ENCODE data around the gene NOC3L. TPM values are rescaled to one million over a fixed set of nuclear protein-coding genes. Genes with fewer than 3 reads are reported as not detected.

Gene NOC3L
- total RNA-seq, 2 experiments from 2014 or later, result 37.6 to 39.2 TPM

DNA sequence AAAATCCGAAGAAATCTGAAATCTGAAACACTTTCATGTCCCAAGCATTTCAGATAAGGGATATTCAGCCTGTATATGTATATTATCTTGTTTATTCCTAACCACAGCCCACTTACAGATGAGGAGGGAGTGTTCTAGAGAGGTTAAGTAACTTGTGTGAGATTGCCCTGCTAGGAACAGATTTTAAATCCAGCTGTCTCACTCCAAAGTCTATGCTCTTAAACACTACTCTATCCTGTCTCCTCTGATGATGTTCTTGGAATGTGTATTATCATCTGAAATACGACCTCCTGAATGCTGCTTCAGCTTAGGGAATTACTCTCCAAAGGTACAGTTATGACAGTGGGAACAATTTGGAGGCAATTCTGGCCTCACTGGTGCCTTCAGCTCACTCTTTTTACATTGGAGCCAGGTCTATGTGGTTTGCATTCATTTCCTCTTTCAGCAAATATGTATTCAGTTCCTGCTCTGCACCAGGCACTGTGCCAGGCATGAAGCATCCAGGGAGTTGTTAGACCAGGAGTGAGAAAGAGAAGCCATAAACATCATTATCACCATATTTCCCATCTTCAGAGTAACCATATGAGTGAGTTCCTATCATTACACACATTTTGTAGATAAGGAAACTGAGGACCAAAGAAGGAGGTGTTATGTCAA lies 70.2 kb downstream of the NOC3L start:
- ChIA-PET CTCF (no interaction called here), POLR2A (no interaction called here)
- Mint-ChIP-seq H3K27ac (no peak overlapping the region), H3K36me3 (no peaks in the 10 kb centered on the region), H3K4me1 (ENCODE audit: low read depth) (no peaks in the 10 kb centered on the region), H3K4me3 (no peak overlapping the region), H3K27me3 (peaks cover 33% of the 10 kb centered on the region), H3K9me3 (no peaks in the 10 kb centered on the region)
- intact Hi-C loops (cut with micrococcal nuclease), result no loop called here
- DNase-seq, result no peak

GRCh38 chr10:94288361-94289101 lies 74.2 kb downstream of the NOC3L start:
- intact Hi-C loops (cut with micrococcal nuclease), result no loop called here
- ChIA-PET CTCF (interaction anchor here (1.4 to 1.5 kb wide), 2 partner anchors 9 to 156 kb away, joined by 3 read pairs; no protein-coding TSS in a partner anchor), POLR2A (no interaction called here)
- H3K4me3 Mint-ChIP-seq, result no peak overlapping the region
- peaks cover 22% of the 10 kb centered on the region for H3K27me3 Mint-ChIP-seq
- no peak overlapping the region for H3K27ac Mint-ChIP-seq
- H3K9me3 Mint-ChIP-seq, result no peaks in the 10 kb centered on the region
- H3K4me1 Mint-ChIP-seq (ENCODE audit: low read depth), result no peaks in the 10 kb centered on the region
- DNase-seq, result no peak
- no peaks in the 10 kb centered on the region for H3K36me3 Mint-ChIP-seq

- Mint-ChIP-seq H3K4me1 (ENCODE audit: low read depth) (no peaks in the 10 kb centered on the region), H3K27ac (no peak overlapping the region), H3K4me3 (no peak overlapping the region), H3K27me3 (peaks cover 14% of the 10 kb centered on the region), H3K36me3 (no peaks in the 10 kb centered on the region), H3K9me3 (no peaks in the 10 kb centered on the region)
- no peak for DNase-seq
- intact Hi-C loops (cut with micrococcal nuclease), result no loop called here
- CTCF ChIA-PET, result interaction anchor here (0.7 to 1.5 kb wide), 2 partner anchors 33 to 157 kb away, joined by 4 to 5 read pairs; no protein-coding TSS in a partner anchor
- POLR2A ChIA-PET, result no interaction called here
Measured at GRCh38 chr10:94287336-94287735, 75.4 kb downstream of the NOC3L start.

GRCh38 chr10:94286901-94287300 lies 75.8 kb downstream of the NOC3L start:
- Mint-ChIP-seq H3K4me1 (ENCODE audit: low read depth) (no peaks in the 10 kb centered on the region), H3K9me3 (no peaks in the 10 kb centered on the region), H3K27ac (no peak overlapping the region), H3K36me3 (no peaks in the 10 kb centered on the region), H3K27me3 (peaks cover 14% of the 10 kb centered on the region), H3K4me3 (no peak overlapping the region)
- DNase-seq, result no peak
- intact Hi-C loops (cut with micrococcal nuclease), result no loop called here
- CTCF ChIA-PET, result interaction anchor here (1.5 kb wide), 1 partner anchor 157 kb away, joined by 5 read pairs; no protein-coding TSS in a partner anchor
- POLR2A ChIA-PET, result no interaction called here

GRCh38 chr10:94285271-94285670 lies 77.5 kb downstream of the NOC3L start:
- H3K27me3 Mint-ChIP-seq, result peaks cover 11% of the 10 kb centered on the region

More at GRCh38 chr10:94285271-94285670, 77.5 kb downstream of the NOC3L start:
- ChIA-PET POLR2A (no interaction called here), CTCF (no interaction called here)
- H3K4me3 Mint-ChIP-seq, result no peak overlapping the region
- DNase-seq, result no peak
- no peaks in the 10 kb centered on the region for H3K9me3 Mint-ChIP-seq
- no peaks in the 10 kb centered on the region for H3K4me1 Mint-ChIP-seq (ENCODE audit: low read depth)
- H3K27ac Mint-ChIP-seq, result no peak overlapping the region
- H3K36me3 Mint-ChIP-seq, result no peaks in the 10 kb centered on the region
- intact Hi-C loops (cut with micrococcal nuclease), result no loop called here

Other genes starting within 250 kb of the NOC3L start
- under 1 TPM; 0.58 to 0.62 TPM for gene TBC1D12, start 39.6 kb upstream of the NOC3L start, total RNA-seq
- gene HELLS, start 182.8 kb upstream of the NOC3L start, total RNA-seq, result 100 to 1,000 TPM; 135 to 141 TPM